OCI-LY3 (cell line): Measurements from ENCODE around the gene BNC2.

Experiments used
- CTCF ChIP-seq: fragments of 200-600, 300-600 bp; sonication (generic); IDR thresholded peaks from 2 replicates; pipeline ENCODE4 v1.5.1; 2014; ENCODE audit warnings: antibody characterized with exemption, low read length, low read depth
- EZH2phosphoT487 ChIP-seq: fragments of 200-600 bp; shearing (Covaris generic); IDR thresholded peaks from 2 replicates; pipeline ENCODE4 v1.6.1; 2018; ENCODE audit warnings: antibody characterized with exemption, mixed run types, low read depth

- TF ChIP-seq CTCF = no peak
- TF ChIP-seq EZH2phosphoT487 = no peak
Observed at GRCh38 chr9:16817002-16817401, 53.5 kb downstream of the BNC2 start.
